ENCODE data around the gene SBNO2. TPM values are rescaled to one million over a fixed set of nuclear protein-coding genes. Genes with fewer than 3 reads are reported as not detected.

SBNO2 gene
- total RNA-seq, 1 experiment from 2014 or later: 51.8 TPM

- DNase-seq (ENCODE audit: low spot score): no peak
- H3K9me3 ChIP-seq (ENCODE audit: low read depth, low read length, poor library complexity, severe bottlenecking): peaks cover 15% of the 10 kb centered on the region
- POLR2A ChIA-PET (ENCODE audit: low non-redundant PET): no interaction called here
- H3K4me3 ChIP-seq (ENCODE audit: low read depth, low read length, poor library complexity, severe bottlenecking): no peak overlapping the region
- CTCF ChIA-PET: interaction anchor here (0.6 kb wide), 1 partner anchor 133 kb away, joined by 3 read pairs; no protein-coding TSS in a partner anchor
- intact Hi-C loops (cut with micrococcal nuclease; ENCODE audit: unreplicated experiment): no loop called here
- no peak overlapping the region for H3K27ac ChIP-seq (ENCODE audit: low read depth, low read length, poor library complexity, severe bottlenecking)
- H3K27me3 ChIP-seq (replicated peaks; ENCODE audit: insufficient read depth, low read depth, low read length, poor library complexity): no peaks in the 10 kb centered on the region
- peaks cover 4% of the 10 kb centered on the region for H3K4me1 ChIP-seq (ENCODE audit: insufficient read depth, low read length, poor library complexity, severe bottlenecking)
- no peaks in the 10 kb centered on the region for H3K36me3 ChIP-seq (ENCODE audit: insufficient read depth, low read length, poor library complexity, severe bottlenecking)
- BruUV-seq (replicated peaks): no TSS peak
- TF ChIP-seq CTCF (conservative IDR thresholded peaks at IDR 0.05; ENCODE audit: low read depth, low read length): no peak
- no peak for TF ChIP-seq EZH2 (IDR thresholded peaks at IDR 0.05; ENCODE audit: borderline replicate concordance, low read depth, low read length, poor library complexity, severe bottlenecking)
These were observed 113.4 kb downstream of the SBNO2 start for GRCh38 chr19:1060689-1061088.

DNA sequence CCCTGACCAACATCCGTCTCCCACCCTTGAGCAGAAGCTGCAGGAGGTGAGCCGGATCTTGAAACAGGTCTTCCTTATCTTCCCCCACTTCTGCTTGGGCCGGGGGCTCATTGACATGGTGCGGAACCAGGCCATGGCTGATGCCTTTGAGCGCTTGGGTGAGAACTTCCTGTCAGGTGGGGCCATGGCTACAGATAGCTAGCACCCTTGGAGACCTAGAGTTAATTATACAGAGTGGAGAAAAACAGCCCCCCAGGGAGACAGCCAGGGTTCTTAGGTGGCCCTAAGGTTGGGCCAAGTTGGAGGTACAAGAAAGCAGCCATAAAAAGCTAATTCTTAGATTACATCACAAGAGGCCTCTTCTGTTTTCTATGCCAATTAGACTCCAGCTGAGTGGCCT is 116.0 kb downstream of the SBNO2 start:
- H3K4me1 ChIP-seq (ENCODE audit: insufficient read depth, low read length, poor library complexity, severe bottlenecking): no peaks in the 10 kb centered on the region
- ChIA-PET CTCF (no interaction called here), POLR2A (ENCODE audit: low non-redundant PET) (no interaction called here)
- BruUV-seq (replicated peaks): no TSS peak
- TF ChIP-seq EZH2 (IDR thresholded peaks at IDR 0.05; ENCODE audit: borderline replicate concordance, low read depth, low read length, poor library complexity, severe bottlenecking): no peak
- no peak for TF ChIP-seq CTCF (conservative IDR thresholded peaks at IDR 0.05; ENCODE audit: low read depth, low read length)
- intact Hi-C loops (cut with micrococcal nuclease; ENCODE audit: unreplicated experiment): no loop called here
- DNase-seq (ENCODE audit: low spot score): no peak
- H3K4me3 ChIP-seq (ENCODE audit: low read depth, low read length, poor library complexity, severe bottlenecking): no peak overlapping the region
- H3K27me3 ChIP-seq (replicated peaks; ENCODE audit: insufficient read depth, low read depth, low read length, poor library complexity): no peaks in the 10 kb centered on the region
- H3K9me3 ChIP-seq (ENCODE audit: low read depth, low read length, poor library complexity, severe bottlenecking): peaks cover 15% of the 10 kb centered on the region
- H3K36me3 ChIP-seq (ENCODE audit: insufficient read depth, low read length, poor library complexity, severe bottlenecking): no peaks in the 10 kb centered on the region
- no peak overlapping the region for H3K27ac ChIP-seq (ENCODE audit: low read depth, low read length, poor library complexity, severe bottlenecking)

Other genes with a start within 250 kb of the SBNO2 start
- 19.6 and 26.3 TPM in 2 replicates for gene ARID3A, start 248.2 kb downstream of the SBNO2 start, total RNA-seq (2021)
- gene WDR18, start 189.9 kb downstream of the SBNO2 start, total RNA-seq (2021): 109 and 116 TPM in 2 replicates
- not detected in 2 replicates for gene GRIN3B, start 173.8 kb downstream of the SBNO2 start, total RNA-seq (2021)
- 151 and 170 TPM in 2 replicates for gene TMEM259, start 153.1 kb downstream of the SBNO2 start, total RNA-seq (2021)
- gene RNU6-2, start 152.7 kb downstream of the SBNO2 start, total RNA-seq (2021): not detected in 2 replicates
- gene CNN2, start 147.7 kb downstream of the SBNO2 start, total RNA-seq (2021): 112 and 146 TPM in 2 replicates
- gene ABCA7, start 134.2 kb downstream of the SBNO2 start, total RNA-seq (2021): 12.0 and 21.2 TPM in 2 replicates
- gene ARHGAP45, start 107.1 kb downstream of the SBNO2 start, total RNA-seq (2021): 3.2 and 3.4 TPM in 2 replicates
- gene POLR2E, start 78.9 kb downstream of the SBNO2 start, total RNA-seq (2021): 342 and 343 TPM in 2 replicates
- gene GPX4, start 70.3 kb downstream of the SBNO2 start, total RNA-seq (2021): 368 and 435 TPM in 2 replicates
- 64.9 and 73.2 TPM in 2 replicates for gene STK11, start 31.5 kb upstream of the SBNO2 start, total RNA-seq (2021)
- gene CBARP, start 63.7 kb upstream of the SBNO2 start, total RNA-seq (2021): 13.3 and 15.0 TPM in 2 replicates
- 237 and 250 TPM in 2 replicates for gene ATP5F1D, start 67.5 kb upstream of the SBNO2 start, total RNA-seq (2021)
- 156 and 169 TPM in 2 replicates for gene MIDN, start 74.3 kb upstream of the SBNO2 start, total RNA-seq (2021)
- gene CIRBP, start 95.1 kb upstream of the SBNO2 start, total RNA-seq (2021): 287 and 386 TPM in 2 replicates
- gene FAM174C, start 101.3 kb upstream of the SBNO2 start, total RNA-seq (2021): 69.4 and 88.6 TPM in 2 replicates
- gene EFNA2, start 111.6 kb upstream of the SBNO2 start, total RNA-seq (2021): 0.64 and 0.68 TPM in 2 replicates
- gene NDUFS7, start 209.6 kb upstream of the SBNO2 start, total RNA-seq (2021): 101 and 111 TPM in 2 replicates
- 18.8 and 28.5 TPM in 2 replicates for gene GAMT, start 227.3 kb upstream of the SBNO2 start, total RNA-seq (2021)
- gene DAZAP1, start 233.3 kb upstream of the SBNO2 start, total RNA-seq (2021): 222 and 229 TPM in 2 replicates